K562 (cell line): ENCODE data around the gene PRKD2. TPM values are rescaled to one million over a fixed set of nuclear protein-coding genes. Genes with fewer than 3 reads are reported as not detected.

ENCODE experiments used
- DMBX1 ChIP-seq: fragments of 250-450 bp; sonication (Bioruptor Pico); IDR thresholded peaks from 2 replicates; pipeline ENCODE4 v1.8.0; 2022; ENCODE audit warnings: inconsistent platforms, mild to moderate bottlenecking, moderate library complexity, borderline replicate concordance
- EGR1 ChIP-seq: fragments of 450-650 bp; conservative IDR thresholded peaks from 2 replicates; pipeline ENCODE4 v1.6.1; 2017; ENCODE audit warnings: mild to moderate bottlenecking
- ETS2 ChIP-seq: IDR thresholded peaks from 2 replicates; pipeline ENCODE4 v1.6.1; 2016; ENCODE audit warnings: borderline replicate concordance, missing genetic modification characterization, mild to moderate bottlenecking, moderate library complexity, missing compliant biosample characterization; ENCODE audit not compliant: poor library complexity, severe bottlenecking
- FOXK2 ChIP-seq, 2 experiments: fragments of 450-650 bp; IDR thresholded peaks in 1 of 2; conservative IDR thresholded peaks in 1 of 2; 2 replicates each; pipeline ENCODE4 v1.6.1; 2016; ENCODE audit warnings: low read depth in 2 of 2, mild to moderate bottlenecking in 1 of 2
- MECOM ChIP-seq: fragments of 250-450 bp; sonication (Bioruptor Pico); IDR thresholded peaks from 2 replicates; pipeline ENCODE4 v1.8.0; 2022; ENCODE audit warnings: inconsistent platforms
- PHF8 ChIP-seq: fragments of 200-600 bp; sonication (generic); IDR thresholded peaks from 2 replicates; pipeline ENCODE4 v1.6.1; 2012; ENCODE audit warnings: mixed run types, mild to moderate bottlenecking, inconsistent platforms, low read length, moderate library complexity, borderline replicate concordance
- POLR2AphosphoS5 ChIP-seq: IDR thresholded peaks from 2 replicates; pipeline ENCODE4 v1.6.1; 2011; ENCODE audit warnings: mild to moderate bottlenecking, low read depth, low read length, moderate library complexity; ENCODE audit not compliant: control insufficient read depth, insufficient read depth
- RHOXF2B ChIP-seq: fragments of 250-450 bp; sonication (Bioruptor Pico); conservative IDR thresholded peaks from 2 replicates; pipeline ENCODE4 v1.5.1; 2021
- SIRT6 ChIP-seq: IDR thresholded peaks from one replicate; pipeline ENCODE4 v1.6.1; 2012; ENCODE audit warnings: low read depth, mild to moderate bottlenecking, control low read depth, inconsistent platforms, low read length, moderate library complexity
- SLC30A9 ChIP-seq: fragments of 250-450 bp; sonication (Bioruptor Pico); IDR thresholded peaks from 2 replicates; pipeline ENCODE4 v1.8.0; 2022; ENCODE audit warnings: mild to moderate bottlenecking, moderate library complexity
- ZKSCAN1 ChIP-seq: fragments of 150-350 bp; IDR thresholded peaks from 2 replicates; pipeline ENCODE4 v1.6.1; 2016; ENCODE audit warnings: low read depth, low read length
- ZNF124 ChIP-seq: sonication (generic); formaldehyde crosslinking; IDR thresholded peaks from 2 replicates; pipeline ENCODE4 v1.8.1; 2022; ENCODE audit warnings: missing genetic modification reagents
- ZNF24 ChIP-seq: fragments of 450-650 bp; IDR thresholded peaks from 2 replicates; pipeline ENCODE4 v1.6.1; 2016
- ZNF507 ChIP-seq: conservative IDR thresholded peaks from 2 replicates; pipeline ENCODE4 v1.6.1; 2017; ENCODE audit warnings: missing genetic modification characterization, missing compliant biosample characterization
- polyA plus RNA-seq, 8 experiments: library from polyadenylated mRNA; depleted of rRNA in 4 of 8; stranded (reverse) in 5 of 8; unstranded in 3 of 8; fragments of >200 nt; fragmentation: Nextera tagmentation in 2 of 8; fragmentation: Illumina TruSeq in 1 of 8; extraction: Ambion mirVana in 2 of 8; extraction: Trizol in 1 of 8; gene quantifications; 2 replicates each; pipeline versions ENCODE4 v1.2.1 to v1.2.3, GENCODE V29; 2011 to 2014; ENCODE audit warnings: inconsistent platforms in 1 of 8, missing spikeins in 1 of 8
- total RNA-seq, 7 experiments: library from RNA; depleted of rRNA in 6 of 7; stranded (reverse); fragments of >200 nt in 6 of 7; fragmentation: Illumina TruSeq in 2 of 7; extraction: Trizol in 2 of 7; gene quantifications; 2 replicates each; pipeline versions ENCODE4 v1.2.1 to v1.2.3, GENCODE V29; 2011 to 2021; ENCODE audit warnings: low replicate concordance in 1 of 7
- TF ChIP-seq, protein P1 (sequence below): IDR thresholded peaks from 2 replicates; pipeline ENCODE4 v1.6.1; 2011; ENCODE audit warnings: borderline replicate concordance, low read depth, mild to moderate bottlenecking, moderate library complexity, low read length; ENCODE audit not compliant: insufficient read depth, poor library complexity, severe bottlenecking
- TF ChIP-seq, protein P2 (sequence below): sonication (generic); formaldehyde crosslinking; IDR thresholded peaks from 2 replicates; pipeline ENCODE4 v1.8.0; 2022; ENCODE audit warnings: missing genetic modification reagents, mild to moderate bottlenecking, borderline replicate concordance
- TF ChIP-seq, protein P3 (sequence below), 2 experiments: fragments of 450-650 bp; IDR thresholded peaks; 2 replicates each; pipeline ENCODE4 v1.6.1; 2016
- TF ChIP-seq, protein P4 (sequence below): sonication (generic); formaldehyde crosslinking; IDR thresholded peaks from 2 replicates; pipeline ENCODE4 v1.8.1; 2022; ENCODE audit warnings: missing genetic modification reagents
- TF ChIP-seq, protein P5 (sequence below), 2 experiments: IDR thresholded peaks; 2 replicates each; pipeline ENCODE4 v1.6.1; 2012; ENCODE audit warnings: improper control_type of control experiment in 2 of 2, low read depth in 2 of 2, low read length in 2 of 2, borderline replicate concordance in 1 of 2

Gene PRKD2
- total and polyA plus RNA-seq, 9 of the 15 experiments (the other 6 are each of a cell fraction or from before 2014, with no cell fraction given), result 1.8 to 60.0 (median 15.0) TPM

DNA sequence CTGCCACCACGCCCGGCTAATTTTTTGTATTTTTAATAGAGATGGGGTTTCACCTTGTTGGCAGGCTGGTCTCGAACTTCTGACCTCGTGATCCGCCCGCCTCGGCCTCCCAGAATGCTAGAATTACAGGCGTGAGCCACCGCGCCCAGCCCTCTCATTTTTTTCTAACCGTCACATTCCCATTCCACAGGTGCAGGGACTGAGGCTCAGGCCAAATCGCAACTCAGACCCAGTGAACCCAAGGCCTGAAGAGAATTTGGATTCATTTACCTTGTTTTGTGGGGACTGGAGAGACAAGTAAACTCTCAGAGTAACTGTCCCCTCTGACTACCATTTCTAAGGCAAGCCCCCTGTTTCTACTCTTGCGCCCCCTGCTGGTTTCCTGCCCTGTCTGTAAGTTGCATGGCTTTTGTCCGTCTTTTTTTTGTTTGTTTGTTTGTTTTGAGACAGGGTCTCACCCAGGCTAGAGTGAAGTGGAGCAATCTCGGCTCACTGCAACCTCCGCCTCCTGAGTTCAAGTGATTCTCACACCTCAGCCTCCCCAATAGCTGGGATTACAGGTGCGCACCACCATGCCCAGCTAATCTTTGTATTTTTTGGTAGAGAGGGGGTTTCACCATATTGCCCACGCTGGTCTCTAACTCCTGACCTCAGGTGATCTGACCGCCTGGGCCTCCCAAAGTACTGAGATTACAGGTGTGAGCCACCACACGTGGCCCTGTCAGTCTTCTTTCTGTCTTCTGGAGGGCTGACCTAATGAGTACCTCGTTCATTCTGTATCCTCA lies 31.6 kb upstream of the PRKD2 start (continued):
- TF ChIP-seq, protein P1, sequence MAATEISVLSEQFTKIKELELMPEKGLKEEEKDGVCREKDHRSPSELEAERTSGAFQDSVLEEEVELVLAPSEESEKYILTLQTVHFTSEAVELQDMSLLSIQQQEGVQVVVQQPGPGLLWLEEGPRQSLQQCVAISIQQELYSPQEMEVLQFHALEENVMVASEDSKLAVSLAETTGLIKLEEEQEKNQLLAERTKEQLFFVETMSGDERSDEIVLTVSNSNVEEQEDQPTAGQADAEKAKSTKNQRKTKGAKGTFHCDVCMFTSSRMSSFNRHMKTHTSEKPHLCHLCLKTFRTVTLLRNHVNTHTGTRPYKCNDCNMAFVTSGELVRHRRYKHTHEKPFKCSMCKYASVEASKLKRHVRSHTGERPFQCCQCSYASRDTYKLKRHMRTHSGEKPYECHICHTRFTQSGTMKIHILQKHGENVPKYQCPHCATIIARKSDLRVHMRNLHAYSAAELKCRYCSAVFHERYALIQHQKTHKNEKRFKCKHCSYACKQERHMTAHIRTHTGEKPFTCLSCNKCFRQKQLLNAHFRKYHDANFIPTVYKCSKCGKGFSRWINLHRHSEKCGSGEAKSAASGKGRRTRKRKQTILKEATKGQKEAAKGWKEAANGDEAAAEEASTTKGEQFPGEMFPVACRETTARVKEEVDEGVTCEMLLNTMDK, result peak; percentile 59
- TF ChIP-seq ZNF507 (tag), result no peak
- TF ChIP-seq, protein P2, sequence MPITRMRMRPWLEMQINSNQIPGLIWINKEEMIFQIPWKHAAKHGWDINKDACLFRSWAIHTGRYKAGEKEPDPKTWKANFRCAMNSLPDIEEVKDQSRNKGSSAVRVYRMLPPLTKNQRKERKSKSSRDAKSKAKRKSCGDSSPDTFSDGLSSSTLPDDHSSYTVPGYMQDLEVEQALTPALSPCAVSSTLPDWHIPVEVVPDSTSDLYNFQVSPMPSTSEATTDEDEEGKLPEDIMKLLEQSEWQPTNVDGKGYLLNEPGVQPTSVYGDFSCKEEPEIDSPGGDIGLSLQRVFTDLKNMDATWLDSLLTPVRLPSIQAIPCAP, result no peak
- TF ChIP-seq DMBX1 (CRISPR knock-in tag), result no peak
- no peak for TF ChIP-seq MECOM (CRISPR knock-in tag)
- TF ChIP-seq POLR2AphosphoS5, result no peak
- TF ChIP-seq SIRT6, result no peak
- TF ChIP-seq, protein P3, sequence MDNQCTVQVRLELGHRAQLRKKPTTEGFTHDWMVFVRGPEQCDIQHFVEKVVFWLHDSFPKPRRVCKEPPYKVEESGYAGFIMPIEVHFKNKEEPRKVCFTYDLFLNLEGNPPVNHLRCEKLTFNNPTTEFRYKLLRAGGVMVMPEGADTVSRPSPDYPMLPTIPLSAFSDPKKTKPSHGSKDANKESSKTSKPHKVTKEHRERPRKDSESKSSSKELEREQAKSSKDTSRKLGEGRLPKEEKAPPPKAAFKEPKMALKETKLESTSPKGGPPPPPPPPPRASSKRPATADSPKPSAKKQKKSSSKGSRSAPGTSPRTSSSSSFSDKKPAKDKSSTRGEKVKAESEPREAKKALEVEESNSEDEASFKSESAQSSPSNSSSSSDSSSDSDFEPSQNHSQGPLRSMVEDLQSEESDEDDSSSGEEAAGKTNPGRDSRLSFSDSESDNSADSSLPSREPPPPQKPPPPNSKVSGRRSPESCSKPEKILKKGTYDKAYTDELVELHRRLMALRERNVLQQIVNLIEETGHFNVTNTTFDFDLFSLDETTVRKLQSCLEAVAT (IDR thresholded peaks at IDR 0.05), result no peak
- TF ChIP-seq PHF8, result no peak
- peak in 1 of 2 experiments; percentile 48; a peak in 2 of 4 replicates for TF ChIP-seq FOXK2 (conservative IDR thresholded peaks at IDR 0.05 in 1 of 2, IDR thresholded peaks at IDR 0.05 in 1 of 2; ENCODE audit: low read depth in 2 of 2)
- no peak for TF ChIP-seq ZNF124 (CRISPR knock-in tag)
- TF ChIP-seq, protein P4, sequence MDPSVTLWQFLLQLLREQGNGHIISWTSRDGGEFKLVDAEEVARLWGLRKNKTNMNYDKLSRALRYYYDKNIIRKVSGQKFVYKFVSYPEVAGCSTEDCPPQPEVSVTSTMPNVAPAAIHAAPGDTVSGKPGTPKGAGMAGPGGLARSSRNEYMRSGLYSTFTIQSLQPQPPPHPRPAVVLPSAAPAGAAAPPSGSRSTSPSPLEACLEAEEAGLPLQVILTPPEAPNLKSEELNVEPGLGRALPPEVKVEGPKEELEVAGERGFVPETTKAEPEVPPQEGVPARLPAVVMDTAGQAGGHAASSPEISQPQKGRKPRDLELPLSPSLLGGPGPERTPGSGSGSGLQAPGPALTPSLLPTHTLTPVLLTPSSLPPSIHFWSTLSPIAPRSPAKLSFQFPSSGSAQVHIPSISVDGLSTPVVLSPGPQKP (CRISPR knock-in tag), result no peak
- no peak for TF ChIP-seq RHOXF2B (CRISPR knock-in tag)
- TF ChIP-seq ZKSCAN1, result no peak
- TF ChIP-seq ETS2 (tag), result no peak
- no peak for TF ChIP-seq EGR1
- no peak for TF ChIP-seq SLC30A9 (CRISPR knock-in tag)
- TF ChIP-seq, protein P5, sequence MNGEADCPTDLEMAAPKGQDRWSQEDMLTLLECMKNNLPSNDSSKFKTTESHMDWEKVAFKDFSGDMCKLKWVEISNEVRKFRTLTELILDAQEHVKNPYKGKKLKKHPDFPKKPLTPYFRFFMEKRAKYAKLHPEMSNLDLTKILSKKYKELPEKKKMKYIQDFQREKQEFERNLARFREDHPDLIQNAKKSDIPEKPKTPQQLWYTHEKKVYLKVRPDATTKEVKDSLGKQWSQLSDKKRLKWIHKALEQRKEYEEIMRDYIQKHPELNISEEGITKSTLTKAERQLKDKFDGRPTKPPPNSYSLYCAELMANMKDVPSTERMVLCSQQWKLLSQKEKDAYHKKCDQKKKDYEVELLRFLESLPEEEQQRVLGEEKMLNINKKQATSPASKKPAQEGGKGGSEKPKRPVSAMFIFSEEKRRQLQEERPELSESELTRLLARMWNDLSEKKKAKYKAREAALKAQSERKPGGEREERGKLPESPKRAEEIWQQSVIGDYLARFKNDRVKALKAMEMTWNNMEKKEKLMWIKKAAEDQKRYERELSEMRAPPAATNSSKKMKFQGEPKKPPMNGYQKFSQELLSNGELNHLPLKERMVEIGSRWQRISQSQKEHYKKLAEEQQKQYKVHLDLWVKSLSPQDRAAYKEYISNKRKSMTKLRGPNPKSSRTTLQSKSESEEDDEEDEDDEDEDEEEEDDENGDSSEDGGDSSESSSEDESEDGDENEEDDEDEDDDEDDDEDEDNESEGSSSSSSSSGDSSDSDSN (IDR thresholded peaks at IDR 0.05; ENCODE audit: borderline replicate concordance in 1 of 2, low read depth in 2 of 2, low read length in 2 of 2), result no peak
- no peak for TF ChIP-seq ZNF24
